HUDEP-2 (cell line): ENCODE measurements around the gene DUOXA2.
"Not testable (repeated sequence)": the region's sequence is repeated elsewhere in the genome, so short reads cannot be mapped to it uniquely, and the experiment has no call there.

ENCODE experiments used
- DNase-seq, 76 experiments: peaks; one replicate each; lab custom pipeline; 2025; ENCODE audit not compliant: unreplicated experiment in 76 of 76; lab: John Stamatoyannopoulos, UW

The DUOXA2 gene

DNA sequence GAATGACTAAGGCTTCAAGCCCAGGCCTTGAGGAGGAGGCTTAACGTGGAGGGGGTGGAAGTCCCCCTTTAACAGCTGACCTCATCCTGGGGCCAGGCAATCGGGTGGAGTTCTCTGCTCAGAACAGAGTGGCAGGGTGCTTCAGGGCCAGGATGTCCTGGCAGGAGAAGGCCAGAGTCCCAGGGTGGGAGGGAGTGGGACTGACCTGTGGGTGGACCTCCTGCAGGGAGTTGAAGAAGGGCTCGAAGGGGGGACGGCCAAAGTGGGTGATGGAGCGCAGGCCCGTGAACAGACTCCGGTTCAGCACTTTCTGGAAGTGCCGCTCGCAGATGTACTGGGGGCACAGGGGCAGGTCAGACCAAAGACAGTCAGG, 19.8 kb upstream of the DUOXA2 start:
- DNase-seq: no peak

DNA sequence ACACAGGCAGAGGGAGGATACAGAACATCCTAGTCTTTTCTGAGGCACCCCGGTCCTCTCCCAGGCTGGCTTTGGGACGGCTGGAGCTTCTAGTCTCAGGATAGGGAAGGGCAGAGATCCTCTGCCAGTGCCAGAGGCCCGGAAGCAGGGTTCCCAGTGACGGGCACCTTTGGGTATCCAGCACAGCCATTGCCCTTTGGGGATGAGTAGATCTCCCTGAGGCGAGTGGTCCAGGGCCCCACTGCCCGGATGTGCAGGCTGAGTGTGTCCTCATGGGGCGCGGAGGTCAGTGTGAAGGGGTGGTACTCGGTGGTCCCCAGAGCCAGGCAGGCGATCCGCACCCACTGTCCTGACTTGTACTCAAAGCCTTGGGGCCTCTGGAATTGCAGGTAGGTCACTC, 18.5 kb upstream of the DUOXA2 start:
- no peak for DNase-seq

DNA sequence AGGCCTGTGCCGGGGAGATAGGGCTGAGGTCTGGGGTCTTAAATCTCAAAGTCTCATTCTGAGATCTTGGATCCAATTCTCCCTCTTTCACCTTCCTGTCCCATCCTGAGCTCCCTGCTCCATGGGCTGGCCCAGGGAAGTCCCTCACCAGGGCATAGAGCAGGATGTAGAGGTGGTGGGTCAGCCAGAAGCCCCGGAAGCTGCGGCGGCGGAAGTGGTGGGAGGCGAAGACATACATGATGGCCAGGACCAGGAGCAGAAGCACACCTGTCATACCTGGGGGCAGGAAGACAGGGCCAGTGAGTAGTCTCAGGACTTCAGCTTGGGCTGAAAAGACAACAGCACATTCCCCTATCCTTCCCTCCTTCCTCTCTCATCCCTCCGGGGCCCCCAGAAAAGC, 16.7 kb upstream of the DUOXA2 start:
- DNase-seq: no peak

DNA sequence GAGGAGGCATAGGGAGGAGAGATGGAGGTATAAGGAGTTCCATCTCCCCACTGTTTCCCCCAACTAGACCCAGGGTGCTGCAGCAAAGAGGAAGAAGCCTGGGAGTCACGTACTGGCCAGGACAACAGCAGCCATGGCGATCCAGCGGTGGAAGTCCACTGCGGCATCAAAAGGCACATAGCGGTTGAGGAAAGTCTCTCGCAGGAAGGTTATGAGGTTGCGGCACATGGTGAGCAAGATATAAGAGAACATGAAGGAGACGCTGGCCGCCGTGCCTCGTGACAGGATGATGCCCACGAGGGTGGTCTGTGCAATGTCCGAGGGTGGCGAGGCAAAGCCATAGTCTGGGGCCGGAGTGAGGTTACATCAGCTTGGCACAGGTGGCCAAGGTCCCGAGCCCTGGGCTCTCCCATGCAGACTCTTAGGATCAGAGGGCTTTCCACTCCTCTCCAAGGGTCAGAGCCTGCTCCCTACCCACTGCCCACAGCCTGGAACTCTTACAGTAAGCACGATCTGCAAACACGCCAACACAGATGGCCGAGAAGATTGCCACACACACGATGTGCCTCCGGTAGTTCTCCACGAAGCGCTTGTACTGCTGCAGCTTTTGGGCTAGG, 14.5 kb upstream of the DUOXA2 start:
- no peak for DNase-seq

DNA sequence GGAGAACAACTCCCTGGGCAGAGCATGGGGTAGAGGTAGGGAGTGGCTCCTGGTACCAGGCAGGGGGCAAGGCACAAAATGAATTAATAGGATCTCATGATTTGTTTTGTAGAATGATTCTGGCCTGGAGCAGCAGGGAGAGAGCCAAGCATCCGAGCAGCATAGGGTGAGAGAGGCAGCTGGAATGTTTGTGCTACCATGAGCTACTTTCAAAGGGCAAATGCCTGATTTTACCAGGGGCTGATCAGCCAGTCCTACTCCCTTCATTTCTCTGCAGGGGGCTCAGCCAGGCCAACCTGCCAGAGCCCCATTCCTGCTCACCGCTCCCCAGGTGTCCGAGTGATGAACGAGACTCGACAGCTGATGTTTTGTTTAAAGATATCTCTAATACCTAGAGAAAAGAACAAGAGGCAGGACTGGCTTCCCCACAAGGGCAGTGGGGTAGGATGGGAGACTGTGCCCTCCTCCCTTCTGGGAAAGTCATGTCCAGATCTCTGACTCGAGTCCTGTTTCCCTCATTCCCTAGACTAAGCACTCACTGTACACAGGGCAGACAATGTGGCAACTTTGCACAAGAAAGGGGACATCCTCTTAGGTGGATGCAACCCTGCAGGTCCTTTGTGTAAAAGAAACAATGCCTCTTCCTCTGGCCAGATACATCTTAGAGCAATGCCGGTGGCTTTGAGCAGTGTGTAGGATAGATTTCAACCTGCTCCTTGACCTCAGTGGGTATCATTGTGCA, 13.1 kb upstream of the DUOXA2 start:
- no peak for DNase-seq

DNA sequence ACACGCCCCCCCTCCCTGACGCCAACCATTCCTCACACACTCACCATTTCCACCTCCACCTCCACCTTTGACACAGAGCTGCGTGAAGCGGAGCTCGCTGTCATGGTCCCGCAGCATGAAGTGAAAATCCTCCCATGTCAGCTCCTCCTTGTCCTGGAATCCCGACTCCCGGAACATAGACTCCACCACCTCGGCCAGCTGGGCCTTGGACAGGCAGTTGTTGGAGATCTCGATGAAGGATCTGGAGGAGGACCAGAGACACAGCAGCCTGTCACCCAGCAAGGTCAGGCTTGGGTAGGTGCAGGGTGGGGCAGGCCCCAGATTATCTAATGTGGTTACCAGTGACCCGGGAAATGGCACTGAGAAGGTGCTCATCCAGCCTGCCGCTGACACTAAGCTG, 12.4 kb upstream of the DUOXA2 start:
- no peak for DNase-seq

DNA sequence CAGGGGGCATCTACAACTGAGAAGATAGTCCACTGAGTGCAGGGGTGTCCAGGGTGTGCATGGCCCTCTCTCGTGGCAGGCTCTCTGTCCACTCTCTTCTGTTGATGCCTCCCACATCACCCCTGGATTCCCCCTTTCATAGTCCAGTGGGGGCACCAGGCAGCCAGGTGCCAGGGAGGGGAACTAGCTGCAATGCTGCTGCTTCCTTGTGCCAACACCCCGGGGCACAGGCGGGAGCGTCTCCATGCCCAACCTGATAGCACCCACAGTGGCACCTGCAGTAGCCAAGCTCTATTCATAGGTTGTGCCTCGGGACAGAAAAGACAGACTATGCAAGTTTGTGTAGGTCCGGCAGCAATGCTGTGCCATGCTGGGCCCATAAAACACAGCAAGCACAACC, 11.9 kb upstream of the DUOXA2 start:
- no peak for DNase-seq

DNA sequence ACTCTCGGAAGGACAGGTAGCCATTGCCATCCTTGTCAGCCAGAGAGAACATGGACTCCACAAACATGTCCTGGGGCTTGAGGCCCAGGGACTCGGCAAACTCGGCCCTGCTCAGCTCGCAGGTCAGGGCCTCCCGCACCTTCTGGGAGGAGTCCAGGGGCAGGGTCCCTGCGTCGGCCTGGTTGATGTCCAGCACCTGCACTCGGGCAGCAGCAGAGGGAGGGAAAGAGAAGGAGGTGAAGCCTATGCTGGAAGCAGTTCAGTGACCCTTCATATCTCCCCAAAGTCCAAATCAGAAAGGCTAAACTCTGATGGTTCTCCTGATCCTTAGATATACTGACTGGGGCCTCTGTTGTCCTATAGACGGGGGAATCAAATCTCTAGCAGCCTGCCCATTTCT, 10.0 kb upstream of the DUOXA2 start:
- DNase-seq: not testable (repeated sequence)

DNA sequence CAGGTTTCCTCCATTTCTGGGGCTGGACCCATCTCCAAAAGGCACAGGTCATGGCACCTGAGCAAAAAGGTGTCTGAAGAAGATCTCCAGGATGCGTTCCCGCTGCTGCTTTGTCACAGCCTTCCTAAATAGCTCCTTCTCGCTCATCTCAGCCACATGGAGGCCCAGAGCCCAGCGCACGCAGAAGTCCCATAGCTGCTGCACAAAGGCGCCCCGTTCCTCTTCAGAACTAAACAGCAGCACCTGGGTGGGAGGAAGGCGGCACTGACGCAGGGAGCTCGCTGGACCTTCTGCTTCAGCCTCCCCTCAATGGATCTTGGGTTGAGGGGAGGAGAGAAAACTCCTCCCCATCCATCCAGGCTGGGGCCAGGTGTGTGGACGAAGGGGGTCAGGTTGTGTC, 8.5 kb upstream of the DUOXA2 start:
- DNase-seq: no peak

DNA sequence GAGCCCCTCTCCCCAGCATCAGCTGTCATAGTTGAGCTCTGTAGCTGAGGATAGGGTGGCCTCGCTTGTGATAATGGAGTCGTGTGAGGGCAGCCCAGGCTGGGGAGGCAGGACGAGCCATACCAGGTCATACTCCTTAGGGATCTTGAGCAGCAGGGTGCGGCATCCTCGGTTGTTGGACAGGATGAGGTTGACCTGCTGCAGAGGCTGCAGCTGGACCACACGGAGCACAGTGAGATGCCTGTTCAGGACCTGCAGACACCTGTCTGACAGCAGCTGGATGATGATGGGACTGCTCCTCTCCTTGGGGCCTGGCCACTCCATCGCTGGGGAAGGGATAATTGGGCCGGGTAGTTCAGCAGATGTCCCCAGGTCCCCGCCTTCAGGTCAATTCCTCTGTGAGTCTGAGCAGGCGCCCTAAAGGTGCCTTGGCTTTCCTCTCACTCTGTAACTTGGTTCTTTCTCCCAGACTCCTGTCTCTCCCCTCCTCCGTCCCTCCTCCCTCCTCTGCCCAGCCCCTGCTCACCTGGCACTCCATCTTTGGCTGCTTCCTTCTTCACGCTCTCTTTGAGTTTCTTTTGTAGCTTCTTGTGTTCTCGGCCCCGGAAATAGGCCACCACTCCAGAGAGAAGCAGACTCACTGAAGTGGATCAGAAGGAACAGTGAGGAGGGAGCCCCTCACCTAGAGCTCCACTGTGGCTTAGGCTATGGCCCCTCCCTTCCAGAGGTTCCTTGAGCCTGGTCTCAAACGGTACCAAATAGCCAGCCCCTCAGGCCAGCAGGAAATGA, 7.9 kb upstream of the DUOXA2 start:
- no peak for DNase-seq

DNA sequence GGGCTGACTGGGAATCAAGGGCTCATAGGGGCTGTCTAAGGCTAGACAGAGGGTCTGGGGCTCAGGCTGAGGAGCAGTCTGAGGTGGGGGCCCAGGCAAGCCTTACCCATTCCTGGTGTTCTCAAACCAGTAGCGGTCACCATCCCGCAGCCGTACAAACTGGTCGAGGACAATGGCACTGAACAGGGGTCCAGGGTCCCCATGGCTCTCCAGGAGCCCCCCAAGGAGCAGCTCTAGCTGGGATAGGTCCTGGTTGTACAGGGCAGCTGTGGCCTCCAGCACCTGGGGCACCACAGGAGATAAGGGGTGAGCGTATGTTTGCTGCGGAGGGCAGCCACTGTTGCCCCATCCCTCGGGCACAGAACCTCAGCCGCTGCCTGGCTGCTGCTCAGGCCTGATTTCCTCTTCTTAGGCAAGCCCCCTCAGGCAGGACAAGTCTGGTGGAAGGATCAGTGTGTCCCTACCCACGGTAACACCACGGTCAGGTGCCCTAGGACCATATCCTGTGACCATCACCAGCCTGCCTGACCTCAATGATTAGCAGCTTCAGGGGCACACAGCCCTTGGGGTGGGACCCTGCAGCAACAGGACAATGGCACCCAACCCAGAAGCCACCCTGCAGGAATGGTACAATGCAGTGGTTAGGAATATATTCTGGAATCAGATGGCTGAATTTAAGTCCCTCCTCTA, 6.0 kb upstream of the DUOXA2 start:
- DNase-seq: no peak

DNA sequence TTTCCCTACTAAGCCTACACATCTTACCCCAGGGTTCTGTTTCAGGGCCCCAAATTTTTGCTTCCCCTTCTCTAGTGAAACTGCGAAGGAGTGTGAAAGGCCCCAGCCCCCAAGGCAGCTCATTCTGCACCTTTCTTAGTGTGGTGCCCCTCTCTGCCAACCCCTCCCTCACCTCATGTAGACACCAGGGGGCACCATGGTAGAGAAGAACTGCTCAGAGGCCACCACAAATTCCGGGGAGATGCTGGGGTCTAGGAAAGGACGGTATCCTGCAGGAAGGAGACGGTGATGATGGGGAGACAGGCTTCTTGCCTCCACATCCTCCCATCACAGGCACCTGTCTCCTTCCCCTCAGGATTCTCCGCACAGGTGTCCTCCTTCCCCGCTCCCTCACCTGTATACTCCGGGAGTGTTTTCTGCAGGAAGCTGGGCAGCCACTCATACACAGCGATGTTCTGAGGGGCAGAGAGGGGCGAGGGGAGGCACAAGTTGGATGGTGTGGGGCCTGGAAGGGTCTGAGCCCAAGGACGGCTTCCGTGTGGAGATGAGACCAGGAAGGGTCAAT, 3.8 kb upstream of the DUOXA2 start:
- no peak for DNase-seq

DNA sequence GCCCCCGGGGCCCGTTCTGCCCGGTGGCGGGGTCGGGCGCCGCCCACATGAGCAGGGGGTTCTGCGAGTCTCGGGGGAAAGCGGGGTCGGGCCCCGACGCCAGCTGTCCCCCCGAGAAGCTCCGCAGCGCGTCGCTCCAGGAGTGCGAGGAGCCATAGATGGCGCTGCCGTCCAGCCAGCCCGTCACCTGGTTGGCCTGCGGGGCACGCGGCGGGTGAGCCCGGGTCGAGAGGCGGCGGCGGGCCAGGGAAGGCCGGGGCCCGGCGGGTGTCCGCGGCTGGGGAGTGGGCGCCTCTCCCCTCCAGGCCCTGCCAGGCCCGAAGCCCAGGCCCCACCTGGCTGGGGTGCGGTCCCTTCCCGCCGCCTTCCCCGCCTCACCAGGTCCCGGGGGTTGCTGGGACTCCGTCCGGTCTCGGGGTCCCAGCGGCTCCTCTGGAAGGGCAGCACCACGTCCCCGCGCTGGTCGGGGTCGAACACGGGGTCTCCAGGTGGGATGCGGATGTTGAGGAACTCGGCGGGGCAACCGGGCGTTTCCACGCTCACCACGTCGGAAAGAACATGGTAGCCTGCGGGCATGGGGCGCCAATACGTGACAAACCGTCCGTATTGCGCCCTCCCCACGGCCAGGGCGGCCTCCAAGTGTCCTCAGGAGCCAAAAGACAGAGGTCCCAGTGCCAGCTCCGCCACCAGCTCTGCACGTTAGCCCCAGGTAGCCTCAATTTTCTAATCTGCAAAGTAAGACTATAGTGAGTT, 2.6 kb upstream of the DUOXA2 start:
- no peak for DNase-seq

DNA sequence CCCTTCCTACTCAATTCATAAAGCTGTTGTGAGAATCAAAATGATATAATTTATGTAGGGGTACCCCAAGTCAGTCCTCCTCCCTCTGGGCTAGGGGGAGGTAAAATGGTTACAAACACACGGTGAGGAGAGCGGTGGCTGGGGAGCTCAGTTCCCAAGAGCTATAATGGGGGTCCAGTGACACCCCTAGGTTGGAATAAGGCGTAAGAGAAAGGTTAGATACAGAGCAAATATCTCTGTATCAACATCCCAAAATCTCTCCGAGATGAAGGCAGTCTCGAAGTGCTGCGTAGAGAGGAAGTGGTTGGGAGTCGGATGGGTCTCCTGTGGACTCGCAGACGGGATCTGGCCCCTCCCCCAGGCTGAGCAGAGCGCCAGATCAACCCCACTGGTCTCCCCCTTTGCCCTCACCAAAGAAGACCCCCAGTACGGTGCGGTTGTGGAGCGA, 2.0 kb upstream of the DUOXA2 start:
- no peak for DNase-seq

DNA sequence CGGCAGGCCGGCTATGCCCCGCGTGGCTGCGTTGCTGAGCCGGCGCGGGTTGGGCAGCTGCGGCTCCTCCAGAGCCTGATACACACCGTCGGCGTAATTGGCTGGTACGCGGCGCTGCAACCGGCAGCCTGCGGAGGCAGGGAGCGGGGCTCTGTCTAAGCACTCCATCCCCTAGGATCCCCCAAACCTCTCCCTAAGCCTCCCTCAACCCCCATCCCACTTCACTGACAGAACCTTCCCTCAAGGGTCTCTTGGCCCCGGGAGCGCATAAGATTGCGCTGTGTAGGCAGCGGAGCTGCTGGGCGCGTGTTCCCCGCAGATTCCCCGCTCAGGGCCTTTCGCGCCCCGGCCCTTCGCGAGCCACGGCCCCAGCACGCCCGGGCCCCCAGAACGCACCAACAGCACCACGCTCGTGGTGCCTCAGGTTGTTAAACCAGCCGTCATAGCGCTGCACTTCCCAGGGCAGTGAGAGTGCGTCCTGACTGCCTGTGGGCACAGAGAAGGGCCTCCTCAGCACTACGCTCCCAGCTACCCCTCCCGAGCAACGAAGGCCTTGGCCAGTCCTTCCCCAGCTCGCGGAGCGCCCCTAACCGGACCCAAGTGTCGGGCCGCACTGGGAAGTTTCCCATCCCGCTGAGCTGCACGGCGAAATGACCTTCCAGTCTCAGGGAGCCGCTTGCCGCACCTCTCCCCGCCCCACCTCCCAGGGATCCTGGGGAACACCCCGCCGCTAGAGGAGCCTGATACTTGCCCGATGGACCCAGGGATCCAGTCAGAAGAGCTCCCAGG, 1.3 kb upstream of the DUOXA2 start:
- no peak for DNase-seq

DNA sequence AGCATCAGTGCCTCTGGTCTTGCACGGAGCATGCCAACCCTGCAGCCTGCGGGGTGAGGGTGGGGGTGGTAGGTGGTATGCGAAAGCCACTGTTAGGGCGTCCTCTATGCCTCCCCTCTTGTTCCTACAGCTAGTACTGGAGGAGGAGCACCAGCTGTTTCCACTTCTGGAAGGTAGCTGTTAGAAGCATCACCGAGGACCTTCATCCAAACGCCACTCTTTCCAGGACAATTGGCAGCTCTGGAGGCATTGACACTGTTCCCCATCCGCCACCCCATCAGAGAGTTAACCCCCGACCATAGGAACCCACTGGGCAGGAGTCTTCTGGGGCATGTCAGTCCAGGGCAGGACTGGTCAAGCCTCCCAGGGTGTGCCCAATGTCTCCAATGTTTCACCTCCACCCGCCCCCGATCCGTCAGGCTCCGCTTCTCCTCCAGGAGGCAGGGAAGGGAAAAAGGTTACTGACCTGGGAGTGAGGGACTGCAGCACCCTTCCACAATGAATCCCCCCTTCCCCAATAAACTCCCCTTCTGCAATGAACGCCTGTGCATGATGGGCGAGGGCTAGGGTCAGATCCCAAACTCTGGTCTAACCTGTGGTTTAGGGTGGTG, 641 bp upstream of the DUOXA2 start:
- DNase-seq: no peak

DNA sequence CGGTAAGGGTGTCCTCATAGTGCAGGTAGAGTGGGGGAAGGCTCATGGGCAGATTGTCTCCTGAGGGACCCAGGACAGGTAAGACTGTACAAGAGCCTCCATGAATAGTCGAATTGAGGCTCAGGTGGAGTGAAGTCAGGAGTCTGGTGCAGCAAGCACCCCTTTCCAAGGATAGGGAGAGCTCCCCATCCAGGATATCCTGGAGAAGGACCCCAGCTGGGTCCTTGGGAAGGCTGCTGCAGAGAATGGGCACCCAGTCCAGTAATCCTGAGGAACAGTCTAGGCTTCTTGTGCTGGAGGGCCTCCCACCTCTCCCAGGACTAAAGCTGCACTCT, 592 bp downstream of the DUOXA2 start:
- no peak for DNase-seq

DNA sequence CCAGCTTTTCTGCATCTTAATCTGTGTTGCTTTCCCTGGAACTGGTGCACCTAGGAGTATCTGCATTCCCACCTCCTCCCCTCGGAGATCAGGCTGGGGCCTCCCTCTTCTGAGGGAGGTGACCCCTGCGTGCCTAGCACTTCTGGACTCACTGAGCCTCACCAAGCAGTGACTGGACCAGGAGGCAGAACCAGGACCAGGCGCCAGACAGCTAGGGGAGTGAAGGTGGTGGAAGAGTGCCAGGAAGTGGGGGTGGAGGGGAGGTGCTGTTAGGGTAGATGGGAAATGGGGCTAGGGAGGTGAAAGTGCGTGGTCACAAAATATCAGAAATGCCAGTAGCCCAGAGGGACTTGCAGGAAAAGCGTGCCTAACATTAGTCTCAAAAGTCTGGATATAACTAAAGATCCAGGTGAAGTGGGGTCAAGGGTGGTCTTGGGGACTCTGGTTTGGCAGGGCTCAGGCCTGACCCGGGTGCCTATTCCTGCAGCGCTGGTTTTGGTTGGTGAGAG, 1.2 kb downstream of the DUOXA2 start:
- no peak for DNase-seq

DNA sequence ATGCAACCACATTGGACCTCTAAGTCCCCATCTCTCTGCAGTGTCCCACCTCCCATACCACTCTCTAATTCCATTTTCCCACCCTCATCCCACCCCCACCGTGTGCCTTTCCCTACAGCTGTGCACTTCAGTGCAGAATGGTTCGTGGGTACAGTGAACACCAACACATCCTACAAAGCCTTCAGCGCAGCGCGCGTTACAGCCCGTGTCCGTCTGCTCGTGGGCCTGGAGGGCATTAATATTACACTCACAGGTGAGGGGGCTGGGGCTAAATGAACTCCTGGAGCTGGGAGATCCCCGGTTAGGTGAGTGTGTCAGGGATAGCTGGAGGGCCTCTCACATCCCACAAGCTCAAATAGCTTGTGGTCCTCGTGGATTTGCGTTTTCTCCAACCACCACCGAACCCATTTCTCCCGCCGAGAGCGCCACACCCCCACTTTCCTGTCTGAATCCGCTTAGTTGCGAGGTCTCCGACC, 1.9 kb downstream of the DUOXA2 start:
- no peak for DNase-seq
